Lung microvascular endothelial cell (primary cell): Measurements from ENCODE around the gene PGP. TPM values are rescaled to one million over a fixed set of nuclear protein-coding genes. Genes with fewer than 3 reads are reported as not detected.
"Not testable (repeated sequence)": the region's sequence is repeated elsewhere in the genome, so short reads cannot be mapped to it uniquely, and the experiment has no call there.

ENCODE experiments used
- DNase-seq, 2 donors: peaks; one replicate each; pipeline versions ENCODE4 v3.0.0 to v3.0.0-alpha.2; 2010; ENCODE audit warnings: low read depth in 2 of 2
- total RNA-seq: library from RNA; depleted of rRNA; stranded (reverse); fragments of >200 nt; gene quantifications from 2 replicates; pipeline ENCODE4 v1.2.1, GENCODE V29; 2014

PGP gene, protein sequence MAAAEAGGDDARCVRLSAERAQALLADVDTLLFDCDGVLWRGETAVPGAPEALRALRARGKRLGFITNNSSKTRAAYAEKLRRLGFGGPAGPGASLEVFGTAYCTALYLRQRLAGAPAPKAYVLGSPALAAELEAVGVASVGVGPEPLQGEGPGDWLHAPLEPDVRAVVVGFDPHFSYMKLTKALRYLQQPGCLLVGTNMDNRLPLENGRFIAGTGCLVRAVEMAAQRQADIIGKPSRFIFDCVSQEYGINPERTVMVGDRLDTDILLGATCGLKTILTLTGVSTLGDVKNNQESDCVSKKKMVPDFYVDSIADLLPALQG
- total RNA-seq, result 10.0 and 11.5 TPM in 2 replicates

DNA sequence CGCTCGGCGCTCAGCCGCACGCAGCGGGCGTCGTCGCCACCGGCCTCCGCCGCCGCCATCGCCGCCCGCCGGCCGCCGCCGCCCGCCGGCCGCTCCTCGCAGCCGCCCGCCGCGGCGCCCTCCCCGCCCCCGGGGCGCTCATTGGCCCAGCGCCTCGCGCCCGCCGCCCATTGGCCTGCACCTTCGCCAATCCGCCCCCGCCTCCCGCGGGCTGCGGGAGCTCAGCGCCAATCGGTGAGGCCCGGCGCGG is at the start of gene PGP:
Gene PGP (minus strand): TSS at position 122 of the 250 bp plus-strand sequence. CDS start 63 bp downstream, at position 59.
- no peak for DNase-seq

DNA sequence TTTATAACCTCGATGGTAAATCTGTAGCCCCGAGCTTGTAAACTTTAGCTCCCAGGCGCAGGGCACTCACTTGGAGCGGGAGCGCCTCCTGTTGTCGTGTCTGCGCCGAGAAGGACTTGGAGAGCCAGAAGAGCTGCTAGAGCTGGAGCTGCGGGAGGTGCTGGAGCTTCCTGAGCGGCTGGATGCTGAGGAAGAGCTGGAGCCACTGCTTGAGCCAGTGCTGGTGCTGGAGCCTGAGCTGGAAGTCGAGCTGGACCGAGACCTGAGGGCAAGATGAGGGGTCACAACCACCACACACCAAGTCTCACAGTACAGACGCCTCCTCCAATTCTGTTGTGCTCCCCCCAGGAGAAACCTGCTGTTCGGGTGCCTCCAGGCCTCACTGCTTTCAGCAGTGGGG is 48.4 kb upstream of the PGP start:
- DNase-seq, result not testable (repeated sequence)

- no peak for DNase-seq
Observed at GRCh38 chr16:2260250-2260649, 45.6 kb upstream of the PGP start.

GRCh38 chr16:2258530-2258929 is 43.9 kb upstream of the PGP start:
- not testable (repeated sequence) for DNase-seq

DNA sequence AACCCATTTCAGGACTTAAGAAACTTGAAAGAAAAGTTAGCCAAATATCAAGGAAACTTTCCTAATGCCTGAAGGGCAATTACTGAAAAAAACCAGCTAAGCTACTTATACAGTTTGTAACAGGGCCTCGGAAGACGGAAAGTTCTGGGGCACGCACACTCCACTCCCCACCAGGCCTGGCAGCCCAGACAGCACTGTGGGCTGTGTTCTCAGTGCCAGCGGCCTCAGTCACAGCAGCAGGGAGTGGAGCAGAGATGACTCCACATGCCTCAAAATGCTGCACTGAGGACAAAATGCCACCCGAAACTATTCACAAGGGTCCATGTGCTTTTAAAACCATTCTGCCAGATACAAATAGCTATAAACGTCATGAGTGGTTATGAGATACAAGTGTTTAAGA is 43.1 kb upstream of the PGP start:
- no peak for DNase-seq

DNA sequence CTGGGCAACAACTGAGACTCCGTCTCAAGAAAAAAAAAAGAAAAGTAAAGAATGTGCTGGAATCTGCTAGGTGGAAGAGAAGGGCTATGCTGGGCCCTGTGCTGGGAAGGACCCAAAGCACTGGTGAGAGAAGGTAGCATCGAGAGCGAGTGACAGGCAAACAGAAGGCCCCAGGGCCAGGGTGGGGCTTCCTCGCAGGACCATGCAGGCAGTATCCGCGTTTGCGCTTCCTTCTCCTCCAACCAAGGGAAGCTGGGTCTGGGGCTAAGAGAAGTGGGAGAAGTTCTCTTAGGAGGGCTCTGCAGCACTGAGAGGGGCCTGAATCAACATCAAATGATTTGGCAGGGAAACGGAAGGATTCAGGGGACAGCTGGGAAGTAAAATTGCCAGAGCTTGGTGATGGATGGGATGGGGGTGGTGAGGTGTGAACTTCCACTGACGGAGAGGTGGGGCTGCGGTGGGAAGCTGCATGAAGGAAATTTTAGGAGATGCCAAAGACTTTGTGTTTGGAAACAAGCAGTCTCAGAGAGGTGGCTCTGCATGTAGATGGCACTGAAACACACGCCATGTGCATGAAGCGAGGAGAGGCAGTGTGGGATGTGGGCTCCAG is 42.0 kb upstream of the PGP start:
- DNase-seq, result no peak

DNA sequence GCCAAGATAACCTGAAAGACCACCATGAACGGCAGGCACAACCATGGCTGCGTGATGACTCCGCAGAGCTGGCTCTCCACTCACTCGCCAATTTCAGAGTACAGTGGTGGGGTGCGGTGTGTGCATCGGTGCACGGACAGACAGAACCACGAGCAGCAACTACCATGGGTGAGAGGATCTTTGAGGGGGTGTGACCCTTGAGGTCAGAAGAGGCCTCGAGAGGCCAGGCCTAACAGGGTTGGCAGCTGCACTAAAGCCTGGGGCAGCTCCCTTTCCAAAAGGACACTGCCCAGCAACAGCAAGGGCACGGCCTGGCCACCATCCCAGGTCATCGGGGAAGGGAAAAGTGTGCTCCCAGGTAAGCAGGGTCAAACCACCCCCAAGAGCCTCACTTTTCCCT is 38.7 kb upstream of the PGP start:
- no peak for DNase-seq

GRCh38 chr16:2252806-2253148 is 38.1 kb upstream of the PGP start:
- DNase-seq, result no peak

- DNase-seq, result peak; percentile 90 to 94
Observed at GRCh38 chr16:2251296-2252111, 36.9 kb upstream of the PGP start, which contains the start of gene ECI1. Gene ECI1, minus strand, starts transcription at chr16:2251587. Its CDS starts 21 bp downstream, at chr16:2251566.

GRCh38 chr16:2250652-2251295 is 36.1 kb upstream of the PGP start:
- peak; percentile 28 to 48 for DNase-seq

- no peak for DNase-seq
Observed at GRCh38 chr16:2246301-2246885, 31.8 kb upstream of the PGP start.

GRCh38 chr16:2244926-2245795 is 30.5 kb upstream of the PGP start:
- DNase-seq, result no peak

DNA sequence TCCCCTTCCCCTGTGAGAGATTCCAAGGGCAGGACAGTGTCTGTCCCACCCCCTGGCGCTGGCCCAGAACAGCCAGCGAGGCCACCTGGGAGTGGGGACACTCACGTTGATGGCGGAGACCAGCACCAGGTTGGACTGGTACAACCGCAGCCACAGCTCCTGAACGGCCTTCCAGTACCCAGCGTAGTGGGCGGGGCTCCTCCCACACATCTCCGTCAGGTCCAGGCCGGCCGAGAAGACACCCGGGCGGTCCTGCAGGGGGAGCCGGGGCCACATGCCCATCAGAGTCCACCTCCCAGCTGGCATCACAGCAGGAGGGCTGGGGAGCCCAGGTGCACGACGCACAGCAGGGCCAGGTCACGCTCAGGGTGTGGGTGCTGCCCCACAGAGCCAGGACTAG is 29.7 kb upstream of the PGP start:
- DNase-seq, result no peak

- DNase-seq, result no peak
Observed at GRCh38 chr16:2243781-2244180, 29.1 kb upstream of the PGP start.

DNA sequence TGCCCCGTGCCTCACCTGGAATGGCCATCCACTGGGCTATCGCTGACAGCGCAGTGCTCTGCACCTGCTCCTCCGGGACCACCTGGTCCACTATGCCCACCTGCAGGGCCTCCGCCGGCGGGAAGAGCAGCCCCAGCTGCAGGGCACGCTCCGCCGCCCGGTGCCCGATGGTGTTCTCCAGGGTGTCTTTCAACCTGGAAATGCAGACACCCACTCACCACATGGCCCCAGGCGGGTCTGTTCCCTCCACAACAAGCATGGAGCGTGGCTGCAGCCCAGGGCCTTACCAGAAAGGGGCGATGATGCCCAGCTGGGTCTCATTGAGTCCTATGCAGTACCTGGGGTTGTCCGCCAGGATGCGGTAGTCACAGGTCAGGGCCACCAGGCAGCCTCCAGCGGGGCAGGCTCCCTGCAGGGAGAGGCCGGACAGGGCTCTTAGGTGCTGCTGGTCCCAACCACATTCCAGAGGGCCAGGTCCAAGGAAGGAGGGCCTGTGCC is 28.4 kb upstream of the PGP start:
- DNase-seq, result no peak

GRCh38 chr16:2242598-2242997 is 28.0 kb upstream of the PGP start:
- DNase-seq, result no peak

GRCh38 chr16:2240331-2240730 is 25.7 kb upstream of the PGP start:
- DNase-seq, result not testable (repeated sequence)

GRCh38 chr16:2238838-2239675 is 24.4 kb upstream of the PGP start:
- DNase-seq, result no peak

DNA sequence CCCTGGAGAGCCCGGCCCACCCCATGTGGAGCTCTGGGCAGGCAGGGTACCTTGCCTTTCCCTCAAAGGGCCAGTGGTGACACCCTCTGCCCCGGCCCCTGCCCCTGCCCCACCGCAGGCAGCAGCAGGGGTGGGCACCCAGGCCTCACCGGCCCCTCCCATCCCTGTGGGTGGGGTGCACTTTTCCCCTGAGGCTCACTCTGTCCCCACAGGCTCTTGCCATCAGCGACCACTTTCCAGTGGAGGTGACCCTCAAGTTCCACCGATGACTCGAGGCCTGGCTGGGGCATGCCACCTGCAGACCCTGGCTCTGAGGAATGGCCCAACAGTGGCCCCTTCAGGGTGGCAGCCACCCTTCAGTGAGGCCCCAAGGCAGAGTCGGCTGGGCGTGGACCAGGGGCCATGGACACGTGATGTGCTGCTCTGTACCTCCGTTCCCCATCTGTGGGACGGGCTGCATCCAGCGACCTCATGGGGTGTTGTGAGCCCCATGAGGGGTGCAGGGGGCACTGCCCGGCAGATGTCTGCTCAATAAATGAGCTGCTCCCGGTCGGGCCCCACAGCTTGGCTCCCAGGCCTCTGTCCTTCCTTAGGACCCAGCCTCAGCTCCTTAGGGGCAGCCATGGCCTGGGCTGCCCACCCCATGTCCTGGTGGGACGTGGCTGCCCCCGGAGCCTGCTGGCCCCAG is 23.7 kb upstream of the PGP start:
- no peak for DNase-seq
